Keratinocyte (primary cell): ENCODE measurements around the gene PXYLP1. TPM values are rescaled to one million over a fixed set of nuclear protein-coding genes. Genes with fewer than 3 reads are reported as not detected.

Experiments
- DNase-seq: peaks from one replicate; pipeline ENCODE4 v3.0.0-alpha.2; 2011; ENCODE audit warnings: low read depth, missing footprints, low spot score
- FAIRE-seq: peaks from 2 replicates; lab custom pipeline; 2011; peaks lifted over from hg19 to GRCh38; lab: Jason Lieb, UNC
- H2AFZ ChIP-seq: 2 replicates; pipeline ENCODE4 v1.6.0; 2012; ENCODE audit warnings: low read length, control low read depth, inconsistent platforms; ENCODE audit not compliant: control insufficient read depth
- H3K27ac ChIP-seq: 2 replicates; pipeline ENCODE4 v1.5.1; 2011; ENCODE audit warnings: low read length; ENCODE audit not compliant: control insufficient read depth, insufficient read depth
- H3K27me3 ChIP-seq: 3 replicates; pipeline ENCODE4 v1.6.0; 2011; ENCODE audit warnings: low read length; ENCODE audit not compliant: control insufficient read depth, insufficient read depth; ENCODE audit errors: extremely low read depth
- H3K36me3 ChIP-seq, 2 experiments: 2 replicates in 1 of 2; 3 replicates in 1 of 2; pipeline ENCODE4 v1.5.1; 2011; ENCODE audit warnings: low read length in 2 of 2, mild to moderate bottlenecking in 1 of 2; ENCODE audit not compliant: control insufficient read depth in 2 of 2, insufficient read depth in 2 of 2; ENCODE audit errors: extremely low read depth in 1 of 2
- H3K4me1 ChIP-seq: 3 replicates; pipeline ENCODE4 v1.5.1; 2011; ENCODE audit warnings: low read length; ENCODE audit not compliant: control insufficient read depth, insufficient read depth; ENCODE audit errors: extremely low read depth
- H3K4me2 ChIP-seq: 3 replicates; pipeline ENCODE4 v1.6.0; 2011; ENCODE audit warnings: low read depth, low read length; ENCODE audit not compliant: control insufficient read depth, insufficient read depth; ENCODE audit errors: extremely low read depth
- H3K4me3 ChIP-seq, 3 experiments: fragments of 200-600 bp in 1 of 3; sonication (generic) in 1 of 3; 2 replicates in 2 of 3; 3 replicates in 1 of 3; pipeline ENCODE4 v1.5.1; 2011 to 2016; ENCODE audit warnings: low read length in 3 of 3, mild to moderate bottlenecking in 3 of 3, control low read depth in 2 of 3, inconsistent platforms in 1 of 3, low read depth in 1 of 3, mixed read lengths in 1 of 3, mixed run types in 1 of 3, moderate library complexity in 1 of 3; ENCODE audit not compliant: control insufficient read depth in 2 of 3, insufficient read depth in 2 of 3; ENCODE audit errors: extremely low read depth in 1 of 3
- H3K79me2 ChIP-seq: 2 replicates; pipeline ENCODE4 v1.6.0; 2012; ENCODE audit warnings: low read length; ENCODE audit not compliant: control insufficient read depth, insufficient read depth
- H3K9ac ChIP-seq: 3 replicates; pipeline ENCODE4 v1.6.0; 2011; ENCODE audit warnings: low read length; ENCODE audit not compliant: control insufficient read depth, insufficient read depth; ENCODE audit errors: extremely low read depth
- H3K9me1 ChIP-seq: 3 replicates; pipeline ENCODE4 v1.6.0; 2011; ENCODE audit warnings: low read length; ENCODE audit not compliant: control insufficient read depth, insufficient read depth; ENCODE audit errors: extremely low read depth
- H3K9me3 ChIP-seq: 2 replicates; pipeline ENCODE4 v1.5.1; 2012; ENCODE audit warnings: low read depth, low read length; ENCODE audit not compliant: control insufficient read depth
- H4K20me1 ChIP-seq: 3 replicates; pipeline ENCODE4 v1.6.0; 2011; ENCODE audit warnings: low read length; ENCODE audit not compliant: control insufficient read depth, insufficient read depth; ENCODE audit errors: extremely low read depth
- CTCF ChIP-seq, 3 experiments: IDR thresholded peaks in 1 of 3; conservative IDR thresholded peaks in 1 of 3; optimal IDR thresholded peaks in 1 of 3; 2 replicates in 2 of 3; 3 replicates in 1 of 3; pipeline versions ENCODE3 to v1.5.1; 2011; ENCODE audit warnings: low read length in 3 of 3, mild to moderate bottlenecking in 3 of 3, moderate library complexity in 2 of 3, control low read depth in 1 of 3, inconsistent platforms in 1 of 3; ENCODE audit not compliant: insufficient read depth in 2 of 3; ENCODE audit errors: extremely low read depth in 1 of 3
- EZH2 ChIP-seq: IDR thresholded peaks from one replicate; pipeline ENCODE4 v1.6.1; 2012; ENCODE audit warnings: inconsistent platforms, mild to moderate bottlenecking, low read length, moderate library complexity
- dilution Hi-C: fragments of 300-500 bp; cut with MboI; formaldehyde crosslinking; loops from one replicate; pipeline ENCODE4 v1.7.0; 2020; ENCODE audit warnings: low sequenced_read_pairs; ENCODE audit not compliant: extremely low pct_ligation_motif_present
- polyA plus RNA-seq, 5 experiments: library from polyadenylated mRNA; depleted of rRNA in 3 of 5; stranded (reverse) in 3 of 5; stranded (forward) in 1 of 5; unstranded in 1 of 5; fragments of >200 nt; gene quantifications; 1 replicate in 1 of 5; 2 replicates in 3 of 5; 3 replicates in 1 of 5; pipeline versions ENCODE4 v1.2.1 to v1.2.3, GENCODE V29; 2011 to 2012; ENCODE audit warnings: missing spikeins in 2 of 5, low read depth in 1 of 5, low replicate concordance in 1 of 5

The PXYLP1 gene
- polyA plus RNA-seq, 1 donor (not counting 4 experiments of a cell fraction or from before 2014, with no cell fraction given), result 3.0 TPM

- Histone ChIP-seq H2AFZ (no peak overlapping the region), H3K27me3 (no peaks in the 10 kb centered on the region), H3K27ac (no peak overlapping the region), H3K4me1 (peaks cover 28% of the 10 kb centered on the region), H4K20me1 (no peaks in the 10 kb centered on the region), H3K9ac (no peak overlapping the region), H3K4me3 (no peak overlapping the region), H3K36me3 (no peaks in the 10 kb centered on the region), H3K9me3 (no peaks in the 10 kb centered on the region), H3K79me2 (no peaks in the 10 kb centered on the region), H3K4me2 (no peak overlapping the region), H3K9me1 (no peaks in the 10 kb centered on the region)
- TF ChIP-seq EZH2 (no peak), CTCF (optimal IDR thresholded peaks at IDR 0.05 in 1 of 3, IDR thresholded peaks at IDR 0.05 in 1 of 3, conservative IDR thresholded peaks at IDR 0.05 in 1 of 3; ENCODE audit: extremely low read depth in 1 of 3, insufficient read depth in 2 of 3, low read length in 3 of 3) (no peak)
- DNase-seq, result no peak
- dilution Hi-C loops, result no loop called here
- FAIRE-seq, result no peak
Measured at GRCh38 chr3:141277451-141277850, 45.8 kb downstream of the PXYLP1 start.

DNA sequence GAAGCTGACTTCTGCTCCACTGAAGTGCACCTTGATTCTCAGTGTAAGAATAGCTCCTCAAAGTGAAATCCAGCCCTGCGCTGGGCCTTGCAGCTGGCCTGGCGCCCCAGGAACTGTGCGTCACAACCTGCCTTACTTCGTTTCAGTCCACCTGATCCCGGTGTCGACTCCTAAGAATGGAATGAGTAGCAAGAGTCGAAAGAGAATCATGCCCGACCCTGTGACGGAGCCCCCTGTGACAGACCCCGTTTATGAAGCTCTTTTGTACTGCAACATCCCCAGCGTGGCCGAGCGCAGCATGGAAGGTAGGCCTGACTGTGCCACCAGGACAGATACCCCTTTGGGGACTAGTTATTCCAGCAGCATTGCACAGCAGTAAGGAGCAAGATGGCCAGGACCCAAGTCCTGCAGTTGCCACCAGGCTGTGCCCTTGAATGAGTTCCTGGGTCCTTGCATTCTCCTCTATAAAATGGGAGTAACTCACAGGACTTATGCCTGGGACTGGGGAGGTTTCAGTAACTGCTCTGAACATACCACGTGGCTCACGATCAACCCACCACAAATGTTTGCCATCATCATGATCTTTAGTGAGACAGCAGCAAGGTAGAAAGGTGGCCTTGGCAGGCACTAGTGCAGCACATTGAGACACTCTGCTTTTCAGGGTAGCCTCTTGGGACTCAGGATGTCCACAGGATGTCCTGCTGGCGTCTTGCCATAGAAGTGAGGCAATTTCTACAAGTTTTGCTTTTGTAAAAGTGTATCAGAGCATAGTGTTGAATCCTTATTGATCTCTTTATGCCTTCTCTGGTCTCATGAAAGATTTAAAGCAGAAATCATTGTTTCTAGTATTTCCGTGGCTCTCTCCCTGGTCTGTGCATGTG is 46.8 kb downstream of the PXYLP1 start:
- no peak for TF ChIP-seq EZH2
- no peak for TF ChIP-seq CTCF (optimal IDR thresholded peaks at IDR 0.05 in 1 of 3, IDR thresholded peaks at IDR 0.05 in 1 of 3, conservative IDR thresholded peaks at IDR 0.05 in 1 of 3; ENCODE audit: extremely low read depth in 1 of 3, insufficient read depth in 2 of 3, low read length in 3 of 3)
- H3K4me1 ChIP-seq, result peaks cover 28% of the 10 kb centered on the region
- no peaks in the 10 kb centered on the region for H3K36me3 ChIP-seq
- no peak overlapping the region for H3K4me3 ChIP-seq
- dilution Hi-C loops, result no loop called here
- H3K27me3 ChIP-seq, result no peaks in the 10 kb centered on the region
- no peak overlapping the region for H2AFZ ChIP-seq
- H3K9me3 ChIP-seq, result no peaks in the 10 kb centered on the region
- no peak overlapping the region for H3K9ac ChIP-seq
- FAIRE-seq (no peak), DNase-seq (no peak)
- no peaks in the 10 kb centered on the region for H3K79me2 ChIP-seq
- H4K20me1 ChIP-seq, result no peaks in the 10 kb centered on the region
- H3K27ac ChIP-seq, result no peak overlapping the region
- H3K9me1 ChIP-seq, result no peaks in the 10 kb centered on the region
- H3K4me2 ChIP-seq, result no peak overlapping the region
